H9 (cell line): Measurements from ENCODE around the gene MRPL34. TPM values are rescaled to one million over a fixed set of nuclear protein-coding genes. Genes with fewer than 3 reads are reported as not detected.

Experiments
- DNase-seq: peaks from one replicate; pipeline ENCODE4 v3.0.0-alpha.2; 2017
- H2AFZ ChIP-seq: one replicate; pipeline ENCODE4 v1.6.1; 2013; ENCODE audit warnings: mild to moderate bottlenecking, low read length, control low read depth, moderate library complexity
- H2AK5ac ChIP-seq: 2 replicates; pipeline ENCODE4 v1.6.1; 2013; ENCODE audit warnings: low read length, control low read depth, mixed read lengths; ENCODE audit not compliant: insufficient read length
- H2BK120ac ChIP-seq: one replicate; pipeline ENCODE4 v1.6.1; 2013; ENCODE audit warnings: low read depth, mild to moderate bottlenecking, low read length, control low read depth, inconsistent platforms; ENCODE audit not compliant: poor library complexity, severe bottlenecking
- H2BK12ac ChIP-seq: 2 replicates; pipeline ENCODE4 v1.6.1; 2013; ENCODE audit warnings: low read length, control low read depth, mixed read lengths, low read depth; ENCODE audit not compliant: insufficient read length
- H2BK15ac ChIP-seq: 2 replicates; pipeline ENCODE4 v1.6.1; 2013; ENCODE audit warnings: low read depth, low read length, control low read depth
- H2BK20ac ChIP-seq: one replicate; pipeline ENCODE4 v1.6.1; 2013; ENCODE audit warnings: low read depth, mild to moderate bottlenecking, low read length, control low read depth, inconsistent platforms; ENCODE audit not compliant: poor library complexity, severe bottlenecking
- H2BK5ac ChIP-seq: 2 replicates; pipeline ENCODE4 v1.6.1; 2013; ENCODE audit warnings: low read length, control low read depth, mixed read lengths; ENCODE audit not compliant: insufficient read length
- H3K14ac ChIP-seq: 2 replicates; pipeline ENCODE4 v1.6.1; 2013; ENCODE audit warnings: low read length, control low read depth; ENCODE audit not compliant: insufficient read depth
- H3K18ac ChIP-seq: 2 replicates; pipeline ENCODE4 v1.6.1; 2013; ENCODE audit warnings: low read depth, mild to moderate bottlenecking, mixed read lengths, low read length, control low read depth; ENCODE audit not compliant: insufficient read length
- H3K23ac ChIP-seq: 2 replicates; pipeline ENCODE4 v1.6.1; 2013; ENCODE audit warnings: low read length, control low read depth, mixed read lengths, low read depth; ENCODE audit not compliant: insufficient read length
- H3K23me2 ChIP-seq: 2 replicates; pipeline ENCODE4 v1.6.1; 2013; ENCODE audit warnings: low read depth, mild to moderate bottlenecking, mixed read lengths, low read length, control low read depth; ENCODE audit not compliant: insufficient read length, poor library complexity, severe bottlenecking
- H3K27ac ChIP-seq: 2 replicates; pipeline ENCODE4 v1.5.1; 2013; ENCODE audit warnings: low read length, control low read depth, mixed read lengths, low read depth; ENCODE audit not compliant: insufficient read length
- H3K27me3 ChIP-seq: 2 replicates; pipeline ENCODE4 v1.6.1; 2013; ENCODE audit warnings: low read length, control low read depth, inconsistent platforms; ENCODE audit not compliant: insufficient read depth
- H3K4ac ChIP-seq: 2 replicates; pipeline ENCODE4 v1.6.1; 2013; ENCODE audit warnings: low read depth, mild to moderate bottlenecking, control low read depth, inconsistent platforms, low read length, moderate library complexity
- H3K4me1 ChIP-seq: 2 replicates; pipeline ENCODE4 v1.6.1; 2013; ENCODE audit warnings: low read length, control low read depth, inconsistent platforms; ENCODE audit not compliant: insufficient read depth
- H3K4me2 ChIP-seq: 2 replicates; pipeline ENCODE4 v1.6.1; 2013; ENCODE audit warnings: low read length, control low read depth, mixed read lengths; ENCODE audit not compliant: insufficient read length, insufficient read depth
- H3K56ac ChIP-seq: 2 replicates; pipeline ENCODE4 v1.6.1; 2013; ENCODE audit warnings: low read depth, mild to moderate bottlenecking, mixed read lengths, low read length, control low read depth; ENCODE audit not compliant: insufficient read length
- H3K79me1 ChIP-seq: 2 replicates; pipeline ENCODE4 v1.6.1; 2013; ENCODE audit warnings: low read depth, mild to moderate bottlenecking, moderate library complexity, low read length, control low read depth, inconsistent platforms; ENCODE audit not compliant: insufficient read depth, poor library complexity, severe bottlenecking
- H3K79me2 ChIP-seq: 2 replicates; pipeline ENCODE4 v1.6.1; 2013; ENCODE audit warnings: low read length, control low read depth, inconsistent platforms; ENCODE audit not compliant: insufficient read depth
- H3K9ac ChIP-seq: 2 replicates; pipeline ENCODE4 v1.6.1; 2013; ENCODE audit warnings: low read length, control low read depth, mixed read lengths; ENCODE audit not compliant: insufficient read length; ENCODE audit errors: extremely low read depth
- H3K9me3 ChIP-seq: one replicate; pipeline ENCODE4 v1.6.1; 2013; ENCODE audit warnings: low read depth, low read length, inconsistent platforms; ENCODE audit not compliant: control insufficient read depth
- H3T11ph ChIP-seq: one replicate; pipeline ENCODE4 v1.6.1; 2013; ENCODE audit warnings: mild to moderate bottlenecking, low read length, control low read depth, inconsistent platforms
- H4K20me1 ChIP-seq: one replicate; pipeline ENCODE4 v1.6.1; 2013; ENCODE audit not compliant: control insufficient read depth, insufficient read length, insufficient read depth
- H4K5ac ChIP-seq: 2 replicates; pipeline ENCODE4 v1.6.1; 2013; ENCODE audit warnings: low read depth, mild to moderate bottlenecking, mixed read lengths, low read length, control low read depth; ENCODE audit not compliant: insufficient read length
- H4K8ac ChIP-seq: replicated peaks from 2 replicates; pipeline ENCODE4 v1.6.1; 2013; ENCODE audit warnings: low read length, control low read depth, mixed read lengths, low read depth; ENCODE audit not compliant: insufficient read length
- H4K91ac ChIP-seq: 2 replicates; pipeline ENCODE4 v1.6.1; 2013; ENCODE audit warnings: low read depth, mild to moderate bottlenecking, moderate library complexity, mixed read lengths, low read length, control low read depth; ENCODE audit not compliant: insufficient read length
- H3K27ac Mint-ChIP-seq, 3 experiments: 2 replicates in 2 of 3; 3 replicates in 1 of 3; pipeline ENCODE4 v1.8.0; 2020 to 2021; ENCODE audit warnings: mixed read lengths in 3 of 3, mild to moderate bottlenecking in 1 of 3, moderate library complexity in 1 of 3
- H3K27me3 Mint-ChIP-seq: 2 replicates; pipeline ENCODE4 v1.8.0; 2021; ENCODE audit warnings: low read depth, mild to moderate bottlenecking, moderate library complexity, mixed read lengths
- H3K36me3 Mint-ChIP-seq, 3 experiments: 2 replicates in 2 of 3; 3 replicates in 1 of 3; pipeline ENCODE4 v1.8.0; 2020 to 2021; ENCODE audit warnings: low read depth in 3 of 3, mixed read lengths in 3 of 3; ENCODE audit not compliant: insufficient read depth in 1 of 3
- H3K4me1 Mint-ChIP-seq, 2 experiments: 2 replicates each; pipeline ENCODE4 v1.8.0; 2020; ENCODE audit warnings: mixed read lengths in 2 of 2
- H3K4me3 Mint-ChIP-seq, 2 experiments: 2 replicates in 1 of 2; 3 replicates in 1 of 2; pipeline ENCODE4 v1.8.0; 2020 to 2021; ENCODE audit warnings: mild to moderate bottlenecking in 2 of 2, mixed read lengths in 2 of 2, moderate library complexity in 1 of 2
- H3K9me3 Mint-ChIP-seq, 2 experiments: 2 replicates in 1 of 2; 3 replicates in 1 of 2; pipeline ENCODE4 v1.8.0; 2020; ENCODE audit warnings: mild to moderate bottlenecking in 2 of 2, mixed read lengths in 2 of 2, moderate library complexity in 1 of 2
- CTCF ChIP-seq: fragments of 200-600 bp; sonication (generic); conservative IDR thresholded peaks from 3 replicates; pipeline ENCODE4 v1.8.0; 2021; ENCODE audit warnings: antibody characterized with exemption, mild to moderate bottlenecking
- WGBS: extraction: QIAGEN DNeasy Blood & Tissue Kit; methylation state at CpG from one replicate; pipeline ENCODE4 v1.1.7; 2013; ENCODE audit warnings: missing lambda C conversion rate, low lambda C conversion rate, mixed read lengths; ENCODE audit not compliant: insufficient read length; ENCODE audit errors: extremely low coverage; 5-methylcytosine and 5-hydroxymethylcytosine counted together
- total RNA-seq: library from RNA; stranded (reverse); gene quantifications from 2 replicates; pipeline ENCODE4 v1.2.1, GENCODE V29; 2021

Gene MRPL34
- total RNA-seq, 1 experiment from 2014 or later, result 84.6 TPM

DNA sequence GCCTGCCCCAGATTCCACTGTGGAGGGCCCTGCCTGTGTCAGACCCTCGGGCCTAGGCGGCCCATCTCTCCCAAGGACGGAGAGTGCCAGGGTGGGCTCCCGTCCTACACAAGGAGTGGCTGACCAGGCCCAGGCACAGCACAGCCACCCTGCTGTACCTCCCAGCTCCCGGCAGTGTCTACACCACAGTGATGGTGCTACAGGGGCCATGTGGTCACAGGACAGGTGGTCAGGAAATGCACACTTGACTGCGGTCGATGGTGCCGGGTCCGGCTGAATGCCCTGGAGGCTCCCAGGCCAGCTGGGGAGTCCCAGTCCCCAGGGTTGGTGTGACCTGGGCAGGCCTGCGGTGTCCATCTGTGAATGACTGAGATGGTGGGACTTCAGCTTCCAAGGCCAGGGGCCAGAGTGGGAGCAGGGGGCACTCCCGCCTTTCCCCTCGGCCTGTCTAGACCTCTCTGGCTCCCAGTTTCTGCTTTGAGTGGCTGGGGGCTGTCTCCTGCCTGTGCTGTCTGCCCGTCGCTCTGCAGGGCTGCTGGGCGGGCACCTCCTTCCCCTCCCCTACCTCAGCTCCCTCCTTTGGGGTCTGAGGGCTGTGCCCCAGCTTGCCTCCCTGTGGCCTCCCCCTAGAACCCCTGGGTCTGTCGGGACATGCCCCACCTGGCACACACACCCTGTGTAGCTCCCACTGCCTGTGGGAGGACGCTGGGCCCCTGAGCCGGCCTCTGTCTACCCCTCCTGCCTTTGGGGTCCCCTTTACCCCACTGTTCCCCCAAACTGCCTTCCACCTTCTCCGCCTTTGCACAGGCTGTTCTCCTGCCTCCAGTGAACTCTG, 16.2 kb downstream of the MRPL34 start:
- Histone ChIP-seq H2BK120ac (no peak overlapping the region), H3K18ac (no peak overlapping the region), H4K20me1 (no peaks in the 10 kb centered on the region), H3K4me2 (no peak overlapping the region), H4K91ac (no peak overlapping the region), H3K4me1 (no peaks in the 10 kb centered on the region), H3K56ac (no peak overlapping the region), H3K14ac (no peak overlapping the region), H3K23ac (no peak overlapping the region), H3K79me2 (no peaks in the 10 kb centered on the region), H2BK20ac (no peak overlapping the region), H4K8ac (no peak overlapping the region), H3K27me3 (no peaks in the 10 kb centered on the region), H2BK5ac (no peak overlapping the region), H3K23me2 (no peaks in the 10 kb centered on the region), H3K27ac (no peak overlapping the region), H2BK12ac (no peak overlapping the region), H3K79me1 (no peaks in the 10 kb centered on the region), H3K9me3 (no peaks in the 10 kb centered on the region), H2AK5ac (no peak overlapping the region), H2AFZ (no peak overlapping the region), H3T11ph (no peak overlapping the region), H3K4ac (no peak overlapping the region), H2BK15ac (no peak overlapping the region), H3K9ac (no peak overlapping the region), H4K5ac (no peak overlapping the region)
- peak overlapping the region; percentile 48 to 90 (median 87); a peak in 6 of 7 replicates for H3K27ac Mint-ChIP-seq
- TF ChIP-seq CTCF, result no peak
- H3K9me3 Mint-ChIP-seq, result no peaks in the 10 kb centered on the region
- H3K36me3 Mint-ChIP-seq, result peaks cover 15 to 51% (median 28%) of the 10 kb centered on the region in 3 experiments
- DNase-seq, result no peak
- H3K27me3 Mint-ChIP-seq, result peaks cover 2% of the 10 kb centered on the region; the same call in 1 of the 2 replicates
- peaks cover 4 to 8% of the 10 kb centered on the region in 2 experiments for H3K4me1 Mint-ChIP-seq
- no peak overlapping the region; a peak in 1 of 5 replicates for H3K4me3 Mint-ChIP-seq
- WGBS, result no CpG with 5 or more reads among the region's 19 CpGs
